NCI-H2081 treated with DMSO at 0.1 percent for 48 hours (cell line): ENCODE measurements around the gene PCSK6.
"Not testable (repeated sequence)": the region's sequence is repeated elsewhere in the genome, so short reads cannot be mapped to it uniquely, and the experiment has no call there.

ENCODE experiments used
- DNase-seq: peaks from one replicate; lab custom pipeline; 2025; lab: John Stamatoyannopoulos, UW

PCSK6 gene

DNA sequence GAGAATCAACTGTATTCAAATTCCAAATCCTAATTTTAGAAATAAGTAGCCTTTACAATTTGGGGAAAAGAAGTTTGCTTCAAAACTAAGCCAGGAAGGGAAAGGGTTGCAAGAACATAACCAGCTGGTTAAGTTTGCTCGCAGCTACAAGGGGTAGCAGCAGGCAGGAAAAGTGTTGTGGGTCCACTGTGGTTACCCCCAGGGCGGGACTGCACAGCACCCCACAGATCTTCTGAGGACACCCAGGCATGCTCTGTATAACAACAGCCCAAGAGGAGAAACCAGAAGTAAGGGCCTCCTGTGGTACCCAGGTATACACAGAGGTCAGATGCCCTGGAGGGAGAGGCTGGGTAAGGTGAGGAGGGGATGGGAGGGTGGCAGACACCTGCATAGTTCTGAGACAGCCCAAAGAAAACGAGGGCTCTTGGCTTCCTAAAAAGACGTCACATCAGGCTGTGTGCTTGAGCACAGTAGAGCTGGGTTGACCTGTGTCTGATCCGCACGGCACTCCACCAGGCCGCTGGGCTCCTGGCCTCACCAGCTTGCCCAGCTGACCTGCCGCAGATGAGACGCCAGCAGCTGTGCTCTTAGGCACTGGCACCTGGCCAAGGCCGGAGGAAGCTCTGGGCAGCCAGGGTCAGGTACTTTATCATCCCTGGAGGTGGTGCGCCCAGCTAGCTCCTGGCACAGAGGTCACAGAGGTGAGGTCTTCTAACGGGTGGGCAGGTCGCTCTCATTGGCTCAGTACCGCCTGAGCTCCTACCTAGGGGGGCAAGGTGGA is 112.7 kb downstream of the PCSK6 start:
- no peak for DNase-seq

- DNase-seq = not testable (repeated sequence)
These were observed 114.5 kb downstream of the PCSK6 start for GRCh38 chr15:101375006-101375405.

GRCh38 chr15:101374326-101374725 is 115.2 kb downstream of the PCSK6 start:
- DNase-seq = no peak

DNA sequence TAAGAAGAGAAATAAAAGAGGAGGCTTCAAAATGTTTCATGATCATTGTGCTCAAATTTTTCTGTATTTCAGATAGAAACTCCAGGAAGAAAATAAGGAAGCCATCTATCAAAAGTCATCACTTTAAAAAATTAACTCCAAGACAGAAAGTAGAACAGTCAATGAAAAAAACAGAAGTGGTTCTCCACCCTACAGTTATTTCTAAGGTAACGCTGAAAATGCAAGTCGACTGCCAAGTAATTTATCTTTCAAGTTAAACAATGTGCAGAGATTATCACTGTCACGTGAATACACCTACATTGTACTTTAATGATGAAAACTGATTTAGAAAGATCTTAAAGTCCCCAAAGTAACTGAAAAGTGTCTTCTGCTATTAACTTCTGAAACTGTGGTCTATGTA is 115.9 kb downstream of the PCSK6 start:
- no peak for DNase-seq

- no peak for DNase-seq
These were observed 116.5 kb downstream of the PCSK6 start for GRCh38 chr15:101372960-101373525.

DNA sequence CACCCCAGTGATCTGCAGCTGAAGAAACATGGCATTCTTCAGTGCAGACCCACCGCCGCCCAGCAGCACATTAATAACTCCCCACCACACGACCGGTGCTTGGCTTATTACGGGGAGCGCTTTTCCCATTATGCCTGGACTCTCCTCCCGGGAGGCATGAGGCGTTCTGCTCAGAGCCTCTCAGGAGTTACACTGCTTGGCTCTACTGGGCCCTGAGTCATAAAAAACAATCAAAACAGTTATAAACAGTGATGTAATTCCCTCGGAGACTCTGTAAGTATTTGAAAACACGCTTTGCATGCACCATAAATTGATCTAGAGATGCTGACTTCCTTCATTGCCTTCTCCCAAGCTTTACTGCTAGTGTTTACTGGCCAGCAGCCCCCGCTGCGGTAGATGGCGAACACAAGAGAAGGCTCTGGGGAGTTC is 117.3 kb downstream of the PCSK6 start:
- no peak for DNase-seq

GRCh38 chr15:101371519-101371918 is 118.0 kb downstream of the PCSK6 start:
- no peak for DNase-seq

DNA sequence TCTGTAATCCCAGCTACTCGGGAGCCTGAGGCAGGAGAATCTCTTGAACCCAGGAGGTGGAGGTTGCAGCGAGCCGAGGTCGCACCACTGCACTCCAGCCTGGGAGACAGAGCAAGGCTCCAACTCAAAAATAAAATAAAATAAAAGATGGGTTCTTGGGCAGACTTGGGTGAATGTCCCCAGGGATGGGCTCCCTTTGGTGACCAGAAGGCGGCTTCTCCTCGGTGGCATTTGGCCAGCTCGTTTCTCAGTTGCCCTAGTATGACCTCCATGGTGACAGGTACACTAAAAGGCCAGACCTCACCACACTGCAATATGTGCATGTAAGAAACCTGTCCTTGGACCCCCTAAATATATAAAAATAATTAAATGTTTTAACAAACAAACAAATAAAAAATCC is 118.4 kb downstream of the PCSK6 start:
- DNase-seq = no peak

DNA sequence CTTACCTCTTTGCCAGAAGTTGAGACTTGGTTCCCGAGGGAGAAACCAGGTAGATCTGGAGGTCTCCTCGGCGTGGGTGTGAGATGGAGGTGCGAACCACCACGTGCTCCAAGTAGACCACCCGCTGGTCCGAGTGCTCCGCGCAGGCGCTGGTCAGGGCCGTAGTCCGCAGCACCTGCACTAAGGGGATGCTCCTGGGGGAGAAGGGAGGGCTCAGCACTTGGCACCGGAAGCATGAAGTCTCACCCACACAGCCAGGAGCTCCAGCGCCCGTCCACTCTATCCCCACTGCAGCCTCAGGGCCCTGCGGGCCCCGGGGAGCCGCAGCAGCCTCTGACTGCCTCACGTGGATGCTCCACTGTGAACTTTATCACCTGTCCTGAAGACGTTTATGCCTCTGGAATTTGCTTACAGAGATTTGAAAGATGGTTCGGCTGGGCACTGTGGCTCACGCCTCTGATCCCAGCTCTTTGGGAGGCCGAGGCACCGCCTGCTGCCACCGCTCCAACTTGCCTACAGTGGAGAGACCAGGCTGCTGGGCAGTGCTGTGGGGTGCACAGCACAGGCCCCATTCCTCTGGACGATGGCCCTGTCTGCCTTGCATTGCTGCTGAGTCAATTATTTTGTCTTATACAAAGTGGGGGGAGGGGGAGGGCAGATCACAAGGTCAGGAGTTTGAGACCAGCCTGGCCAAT is 119.0 kb downstream of the PCSK6 start:
- DNase-seq = no peak

- DNase-seq = no peak
These were observed 119.8 kb downstream of the PCSK6 start for GRCh38 chr15:101369676-101370075.

DNA sequence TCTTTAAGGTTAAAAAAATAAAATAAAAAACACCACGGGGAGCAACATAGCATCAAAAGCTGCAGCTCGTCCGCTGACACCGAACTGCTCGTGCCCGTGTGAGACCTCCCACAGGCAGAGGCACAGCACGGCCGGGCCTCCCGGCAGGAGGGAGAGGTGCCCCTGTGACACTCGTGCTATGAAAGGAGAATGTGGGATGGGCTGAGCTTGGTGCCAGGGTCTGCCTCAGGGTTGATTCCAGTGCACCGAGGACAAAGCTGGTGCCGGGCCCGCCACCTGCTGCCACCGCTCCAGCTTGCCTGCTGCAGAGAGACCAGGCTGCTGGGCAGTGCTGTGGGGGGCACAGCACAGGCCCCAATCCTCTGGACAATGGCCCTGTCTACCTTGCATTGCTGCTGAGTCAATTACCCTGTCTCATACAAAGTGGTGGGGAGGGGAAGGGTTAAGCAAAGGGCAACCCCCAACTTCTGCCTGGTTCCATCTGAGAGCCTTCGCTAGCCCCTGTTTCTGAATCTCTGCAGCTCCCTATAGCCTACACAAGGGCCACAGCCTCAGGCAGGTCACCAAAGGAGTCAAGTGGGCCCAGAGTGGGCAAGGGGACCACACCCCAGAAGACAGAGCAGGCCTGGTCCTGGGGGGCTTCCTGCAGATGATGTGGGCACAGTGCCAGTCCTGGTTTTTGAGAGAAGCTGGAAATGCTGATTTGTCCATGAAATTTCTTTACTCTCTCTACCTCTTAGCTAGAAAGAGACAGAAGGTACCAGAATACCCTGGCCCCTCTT is 120.5 kb downstream of the PCSK6 start:
- no peak for DNase-seq

DNA sequence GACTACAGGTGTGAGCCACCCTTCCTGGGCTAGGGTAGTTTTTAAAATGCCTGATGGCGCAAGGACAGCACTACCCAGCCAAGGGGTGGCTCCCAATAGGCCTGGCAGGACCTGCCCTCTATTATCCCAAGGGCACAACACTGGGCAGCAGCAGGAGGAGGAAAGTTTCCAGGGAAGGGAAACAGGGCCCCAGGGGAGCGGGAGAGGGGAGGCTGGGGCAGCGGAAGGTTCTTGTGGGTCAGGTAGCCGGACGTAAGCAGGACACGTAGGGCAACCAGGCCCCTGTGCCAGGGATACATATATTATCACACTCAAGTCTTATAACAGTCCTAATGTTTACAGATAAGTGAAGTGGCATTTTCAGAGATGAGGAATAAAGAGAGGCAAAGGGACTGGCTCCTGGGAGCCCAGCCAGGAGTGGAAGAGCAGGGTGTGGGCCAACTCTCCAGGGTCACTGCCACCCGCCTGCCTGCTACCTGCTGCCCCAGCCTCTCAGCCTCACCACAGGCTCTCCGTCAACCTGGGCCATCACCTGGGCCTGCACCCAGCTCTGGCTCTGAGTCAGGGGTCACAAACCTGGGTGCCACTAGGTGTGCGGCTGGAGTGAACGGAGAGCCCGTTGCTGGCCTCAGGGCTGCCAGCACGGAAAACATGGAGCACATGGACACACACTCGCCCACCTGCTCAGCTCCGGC is 121.3 kb downstream of the PCSK6 start:
- no peak for DNase-seq

GRCh38 chr15:101366853-101367252 is 122.7 kb downstream of the PCSK6 start:
- no peak for DNase-seq

- no peak for DNase-seq
These were observed 126.4 kb downstream of the PCSK6 start for GRCh38 chr15:101362986-101363566.

- DNase-seq = no peak
These were observed 127.1 kb downstream of the PCSK6 start for GRCh38 chr15:101362359-101362758.

- no peak for DNase-seq
These were observed 128.1 kb downstream of the PCSK6 start for GRCh38 chr15:101361418-101361817.

- no peak for DNase-seq
These were observed 130.1 kb downstream of the PCSK6 start for GRCh38 chr15:101359365-101359947.

DNA sequence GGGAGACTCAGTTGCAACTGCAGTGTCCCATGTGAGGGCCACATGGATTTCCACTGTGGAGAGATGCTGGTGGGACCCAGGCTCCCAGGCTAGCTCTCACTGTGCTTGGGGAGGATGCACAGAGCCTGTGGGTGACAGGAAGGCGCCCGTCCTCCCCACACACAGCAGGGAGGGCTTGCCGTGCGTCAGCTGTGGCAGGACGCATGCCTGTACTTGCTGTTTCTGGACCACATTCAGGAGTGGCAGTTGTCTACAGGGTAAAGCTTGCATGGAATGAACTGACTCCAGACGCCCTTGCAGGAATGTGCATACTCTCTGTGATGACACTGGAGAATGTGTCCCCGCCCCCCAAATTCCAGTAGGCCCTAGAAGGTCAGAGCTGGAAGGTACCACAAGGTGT is 130.6 kb downstream of the PCSK6 start:
- no peak for DNase-seq

DNA sequence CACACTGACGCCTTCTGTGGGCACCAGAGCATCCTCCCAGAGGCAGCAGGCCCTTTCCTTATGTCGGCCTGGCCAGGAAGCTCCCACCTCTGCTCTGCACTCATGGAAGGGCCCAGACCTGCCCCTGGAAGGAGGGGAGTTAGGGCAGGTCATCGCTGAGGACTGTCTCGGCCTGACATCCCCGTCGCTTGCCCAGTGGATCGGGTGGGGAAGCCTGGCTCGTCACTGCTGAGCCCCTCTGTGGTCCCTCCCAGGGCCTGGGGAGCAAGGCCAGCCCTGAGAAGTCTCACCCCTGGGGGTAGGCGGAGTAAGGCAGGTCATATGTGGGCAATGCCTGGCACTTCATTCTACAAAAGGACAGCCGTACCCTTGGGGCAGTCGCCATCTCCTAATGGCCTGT is 131.6 kb downstream of the PCSK6 start:
- DNase-seq = no peak

DNA sequence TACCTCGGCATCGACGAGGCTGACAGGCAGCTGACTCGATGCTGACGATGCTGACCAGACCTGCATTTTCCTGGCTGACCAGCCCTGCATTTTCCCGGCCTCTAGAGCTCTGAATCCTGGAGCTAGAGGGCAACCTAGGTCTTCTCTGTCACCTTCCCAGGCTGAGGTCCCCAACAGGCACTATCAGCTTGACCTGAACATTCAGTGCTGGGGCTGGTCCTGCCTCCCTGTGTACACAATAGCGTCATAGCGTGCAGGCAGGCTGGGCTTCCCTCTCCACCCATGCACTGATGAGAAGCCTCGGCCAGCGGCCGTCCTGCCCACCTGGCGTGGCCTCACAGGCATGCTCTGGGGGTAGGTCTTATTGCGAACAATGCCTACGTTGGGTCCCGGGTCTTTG is 132.2 kb downstream of the PCSK6 start:
- DNase-seq = no peak
